Hepatocyte (in vitro differentiated cells): Measurements from ENCODE around the gene TRAPPC2.

Experiments
- EZH2 ChIP-seq: fragments of 200-600 bp; sonication (generic); IDR thresholded peaks from 2 replicates; pipeline ENCODE4 v1.6.1; 2016; ENCODE audit warnings: antibody characterized with exemption, mild to moderate bottlenecking, borderline replicate concordance
- EZH2phosphoT487 ChIP-seq: fragments of 200-600 bp; sonication (generic); IDR thresholded peaks from one replicate; pipeline ENCODE4 v1.6.1; 2018; ENCODE audit warnings: antibody characterized with exemption, mild to moderate bottlenecking, low read depth, moderate library complexity; ENCODE audit not compliant: unreplicated experiment, severe bottlenecking
- TF ChIP-seq, protein P1 (sequence below): fragments of 200-600 bp; sonication (generic); IDR thresholded peaks from 2 replicates; pipeline ENCODE4 v1.5.1; 2016; ENCODE audit warnings: antibody characterized with exemption, mild to moderate bottlenecking; ENCODE audit not compliant: poor library complexity

- TF ChIP-seq, protein P1, sequence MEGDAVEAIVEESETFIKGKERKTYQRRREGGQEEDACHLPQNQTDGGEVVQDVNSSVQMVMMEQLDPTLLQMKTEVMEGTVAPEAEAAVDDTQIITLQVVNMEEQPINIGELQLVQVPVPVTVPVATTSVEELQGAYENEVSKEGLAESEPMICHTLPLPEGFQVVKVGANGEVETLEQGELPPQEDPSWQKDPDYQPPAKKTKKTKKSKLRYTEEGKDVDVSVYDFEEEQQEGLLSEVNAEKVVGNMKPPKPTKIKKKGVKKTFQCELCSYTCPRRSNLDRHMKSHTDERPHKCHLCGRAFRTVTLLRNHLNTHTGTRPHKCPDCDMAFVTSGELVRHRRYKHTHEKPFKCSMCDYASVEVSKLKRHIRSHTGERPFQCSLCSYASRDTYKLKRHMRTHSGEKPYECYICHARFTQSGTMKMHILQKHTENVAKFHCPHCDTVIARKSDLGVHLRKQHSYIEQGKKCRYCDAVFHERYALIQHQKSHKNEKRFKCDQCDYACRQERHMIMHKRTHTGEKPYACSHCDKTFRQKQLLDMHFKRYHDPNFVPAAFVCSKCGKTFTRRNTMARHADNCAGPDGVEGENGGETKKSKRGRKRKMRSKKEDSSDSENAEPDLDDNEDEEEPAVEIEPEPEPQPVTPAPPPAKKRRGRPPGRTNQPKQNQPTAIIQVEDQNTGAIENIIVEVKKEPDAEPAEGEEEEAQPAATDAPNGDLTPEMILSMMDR: no peak
- TF ChIP-seq EZH2: no peak
- no peak for TF ChIP-seq EZH2phosphoT487
These were observed 14.1 kb upstream of the TRAPPC2 start for GRCh38 chrX:13748486-13748885.
